Heart left ventricle (tissue), 16 donors: ENCODE data around the gene FAM53A. TPM values are rescaled to one million over a fixed set of nuclear protein-coding genes. Genes with fewer than 3 reads are reported as not detected.
A peak's percentile ranks its signal among the peaks of the same experiment; 100 is the strongest.

Source experiments
- ATAC-seq, 4 donors: fragments of 200-7000 bp; cut with Tn5 transposase; one replicate each; pipeline ENCODE4 v1.9.1; 2020 to 2022; ENCODE audit warnings: moderate library complexity in 4 of 4, mild to moderate bottlenecking in 3 of 4, moderate number of reproducible peaks in 1 of 4
- DNase-seq, 5 donors: peaks; one replicate each; pipeline ENCODE4 v3.0.0-alpha.2; 2020
- H3K27ac ChIP-seq, 12 donors: fragments of 200-600 bp; sonication (generic) in 4 of 12; one replicate each; pipeline versions ENCODE4 v1.5.0 to v1.8.0; 2016 to 2022; ENCODE audit warnings: mild to moderate bottlenecking in 2 of 12
- H3K27me3 ChIP-seq, 9 donors: fragments of 200-600 bp; sonication (generic) in 2 of 9; one replicate each; pipeline versions ENCODE4 v1.5.1 to v1.8.0; 2016 to 2022; ENCODE audit warnings: mild to moderate bottlenecking in 3 of 9
- H3K36me3 ChIP-seq, 9 donors: fragments of 200-600 bp; sonication (generic) in 2 of 9; one replicate each; pipeline versions ENCODE4 v1.5.0 to v1.8.0; 2018 to 2022; ENCODE audit warnings: mild to moderate bottlenecking in 2 of 9
- H3K4me1 ChIP-seq, 12 donors: fragments of 200-600 bp; sonication (generic) in 4 of 12; one replicate each; pipeline versions ENCODE4 v1.5.0 to v1.8.0; 2016 to 2022; ENCODE audit warnings: mild to moderate bottlenecking in 3 of 12
- H3K4me3 ChIP-seq, 12 donors: fragments of 200-600 bp; sonication (generic) in 4 of 12; one replicate each; pipeline versions ENCODE4 v1.5.0 to v1.8.0; 2017 to 2022; ENCODE audit warnings: mild to moderate bottlenecking in 9 of 12, moderate library complexity in 4 of 12
- H3K9me3 ChIP-seq, 12 donors: fragments of 200-600 bp; sonication (generic) in 4 of 12; one replicate each; pipeline versions ENCODE4 v1.5.0 to v1.8.0; 2016 to 2022; ENCODE audit warnings: mild to moderate bottlenecking in 1 of 12
- CTCF ChIP-seq, 12 donors: fragments of 200-600 bp; sonication (generic) in 4 of 12; IDR thresholded peaks; one replicate each; pipeline versions ENCODE4 v1.5.0 to v1.8.0; 2018 to 2022; ENCODE audit warnings: antibody characterized with exemption in 12 of 12, mild to moderate bottlenecking in 5 of 12
- POLR2A ChIP-seq, 2 donors: fragments of 450-650 bp; IDR thresholded peaks; one replicate each; pipeline ENCODE4 v1.6.1; 2017; ENCODE audit warnings: antibody characterized with exemption in 2 of 2, mild to moderate bottlenecking in 2 of 2, moderate library complexity in 2 of 2
- WGBS, 4 donors: extraction: QIAGEN DNeasy Blood & Tissue Kit in 2 of 4; methylation state at CpG; one replicate each; pipeline versions ENCODE4 v1.1.5 to v1.1.7; 2013 to 2018; 5-methylcytosine and 5-hydroxymethylcytosine counted together
- intact Hi-C, 10 donors: fragments of 100-400 bp; cut with DNase I; formaldehyde crosslinking; loops; one replicate each; pipeline versions ENCODE4 v1.11.1 to v1.14.2; 2022
- polyA plus RNA-seq, 2 donors: library from polyadenylated mRNA; stranded (reverse); fragments of 200-250 nt; gene quantifications; one replicate each; pipeline ENCODE4 v1.2.3, GENCODE V29; 2013
- total RNA-seq, 9 donors: library from RNA; depleted of rRNA in 2 of 9; stranded (reverse); fragments of >200 nt in 2 of 9; fragmentation: NEBNext Ultra II Directional in 3 of 9; extraction: Animal tissue kit (Norgen Biotek cat#: 25700) in 3 of 9; gene quantifications; one replicate each; pipeline versions ENCODE4 v1.1.0 to v1.2.4, GENCODE V29; 2016 to 2023
- donor health status: ischemic (EF 13 %, LVEDD 7.1; RV severe dilation, severe dysfunction).
- donor health status: healthy with polysubstance abuse.
- donor health status: DM: no; HTN: yes; CAD: no.
- donor health status: DM: no; HTN: no; CAD: no.
- donor health status: ischemic (EF 25% LVEDD 6.9; RV normal size, moderate dysfunction).
- donor health status: ischemic (EF 25% LVEDD 5.7; RV mildly dilated, moderate dysfunction).
- donor health status: healthy.
- donor health status: DM: yes; HTN: yes; CAD: no.
- donor health status: ischemic (EF 35%, LVEDD 5.7; RV mildly dilated, moderate dysfunction).
- donor health status: nonischemic (EF 11% LVEDD 7.7; RV severe dilation, severe dysfunction).
- donor health status: DM: yes; HTN: yes; CAD: no.
- donor health status: PGD.
- donor health status: ischemic (EF 29% LVEDD 5.4; RV normal size, mild dysfunction).
- donor health status: nonischemic (EF 23%, LVEDD 6.1; RV moderate dilation, normal function).

The FAM53A gene
- total and polyA plus RNA-seq, 11 donors: 0.42 to 2.3 (median 0.99) TPM

GRCh38 chr4:1713003-1713851 is 29.1 kb upstream of the FAM53A start:
- Histone ChIP-seq H3K36me3 (peaks cover 0 to 34% (median 17%) of the 10 kb centered on the region in 9 donors), H3K4me1 (peaks cover 0 to 67% (median 43%) of the 10 kb centered on the region in 12 donors), H3K4me3 (peak overlapping the region; percentile 81 to 97 (median 88)), H3K9me3 (no peaks in the 10 kb centered on the region), H3K27me3 (no peaks in the 10 kb centered on the region), H3K27ac (peak overlapping the region; percentile 98 to 100 (median 99))
- DNase-seq (no peak), ATAC-seq (peak in 2 of 4 donors; percentile 0 to 4)
- intact Hi-C loops: loop anchor here in 2 of 10 donors (5.0 kb wide), 1 partner anchor 366 kb away; the partner anchor contains the start of gene UVSSA (in 2 of the 2)
- 26 to 31% (median 30%) methylated on average over 26 to 35 of the region's 35 CpGs for WGBS, 4 donors
- TF ChIP-seq CTCF (IDR thresholded peaks at IDR 0.05) (no peak), POLR2A (IDR thresholded peaks at IDR 0.05) (no peak)

- H3K4me3 ChIP-seq: peak within 1 kb of the TSS; percentile 81 to 97 (median 88)
- intact Hi-C loops: loop anchor here in 3 of 10 donors (1.0 to 5.0 kb wide), 2 partner anchors 8 to 365 kb away; partner anchors contain the start of gene UVSSA (in 2 of the 3)
- TF ChIP-seq POLR2A (IDR thresholded peaks at IDR 0.05) (peak; percentile 5 to 87), CTCF (IDR thresholded peaks at IDR 0.05) (no peak)
- H3K4me1 ChIP-seq: peaks cover 0 to 60% (median 39%) of the 10 kb centered on the region in 12 donors
- ATAC-seq: peak; percentile 91 to 93 (median 92)
- peak within 1 kb of the TSS; percentile 98 to 100 (median 99) for H3K27ac ChIP-seq
- peaks cover 0 to 26% (median 11%) of the 10 kb centered on the region in 9 donors for H3K36me3 ChIP-seq
- no peaks in the 10 kb centered on the region for H3K9me3 ChIP-seq
- no peaks in the 10 kb centered on the region for H3K27me3 ChIP-seq
- DNase-seq: peak; percentile 94 to 98 (median 96)
- 0 to 5% (median 0%) methylated on average over 11 to 98 of the region's 98 CpGs for WGBS, 4 donors
Observed at GRCh38 chr4:1712216-1713002, 28.3 kb upstream of the FAM53A start, which contains the start of gene SLBP. Gene SLBP (minus strand): TSS chr4:1712319. CDS start chr4:1712188, 131 bp downstream.

- no peaks in the 10 kb centered on the region for H3K27me3 ChIP-seq
- H3K27ac ChIP-seq: peak overlapping the region; percentile 98 to 100 (median 99)
- H3K9me3 ChIP-seq: no peaks in the 10 kb centered on the region
- DNase-seq (peak; percentile 61 to 74 (median 62)), ATAC-seq (peak in 3 of 4 donors; percentile 37 to 48 (median 41))
- H3K4me3 ChIP-seq: peak overlapping the region; percentile 81 to 97 (median 88)
- H3K4me1 ChIP-seq: peaks cover 0 to 60% (median 39%) of the 10 kb centered on the region in 12 donors
- intact Hi-C loops: loop anchor here in 3 of 10 donors (1.0 to 5.0 kb wide), 2 partner anchors 9 to 364 kb away; partner anchors contain the start of gene UVSSA (in 2 of the 3)
- H3K36me3 ChIP-seq: peaks cover 0 to 19% (median 4%) of the 10 kb centered on the region in 9 donors
- TF ChIP-seq POLR2A (IDR thresholded peaks at IDR 0.05) (no peak), CTCF (IDR thresholded peaks at IDR 0.05) (no peak)
- 0 to 2% (median 0%) methylated on average over 12 to 85 of the region's 85 CpGs for WGBS, 4 donors
Observed at GRCh38 chr4:1711571-1712215, 27.6 kb upstream of the FAM53A start.
